ENCODE results near the gene TMIGD1. TPM values are rescaled to one million over a fixed set of nuclear protein-coding genes. Genes with fewer than 3 reads are reported as not detected.

The TMIGD1 gene
- polyA plus RNA-seq, 1 donor (not counting 4 experiments of a cell fraction or from before 2014, with no cell fraction given) = not detected

DNA sequence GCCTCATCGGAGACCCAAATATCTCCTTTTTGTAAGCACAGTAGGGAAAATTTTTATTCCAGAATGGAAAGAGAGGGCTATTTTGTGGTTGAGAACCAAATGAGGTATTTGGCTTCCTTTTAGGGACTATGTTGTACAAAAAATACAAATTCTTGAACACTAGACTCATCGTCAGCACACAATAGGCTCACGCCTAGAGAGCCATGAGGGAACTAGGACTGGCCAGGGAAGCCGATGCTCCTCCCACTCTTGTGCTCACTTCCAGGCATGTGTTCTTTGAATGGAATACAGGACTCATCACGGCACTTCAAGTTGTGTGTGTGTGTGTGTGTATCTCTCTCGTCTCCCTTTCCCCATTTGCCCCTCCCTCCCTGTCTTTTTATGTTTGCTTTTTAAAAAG is 24.3 kb downstream of the TMIGD1 start:
- Histone ChIP-seq H3K36me3 (ENCODE audit: control insufficient read depth in 2 of 2, extremely low read depth in 1 of 2, insufficient read depth in 2 of 2, low read length in 2 of 2) (no peaks in the 10 kb centered on the region), H3K27me3 (ENCODE audit: control insufficient read depth, extremely low read depth, insufficient read depth, low read length) (peaks cover 13% of the 10 kb centered on the region), H3K9me1 (ENCODE audit: control insufficient read depth, extremely low read depth, insufficient read depth, low read length) (no peaks in the 10 kb centered on the region), H3K4me2 (ENCODE audit: control insufficient read depth, extremely low read depth, insufficient read depth, low read depth, low read length) (no peak overlapping the region), H3K79me2 (ENCODE audit: control insufficient read depth, insufficient read depth, low read length) (no peaks in the 10 kb centered on the region), H3K27ac (ENCODE audit: control insufficient read depth, insufficient read depth, low read length) (no peak overlapping the region), H3K4me1 (ENCODE audit: control insufficient read depth, extremely low read depth, insufficient read depth, low read length) (no peaks in the 10 kb centered on the region), H4K20me1 (ENCODE audit: control insufficient read depth, extremely low read depth, insufficient read depth, low read length) (no peaks in the 10 kb centered on the region), H2AFZ (ENCODE audit: control insufficient read depth, low read length) (no peak overlapping the region), H3K9me3 (ENCODE audit: control insufficient read depth, low read depth, low read length) (no peaks in the 10 kb centered on the region), H3K4me3 (ENCODE audit: control insufficient read depth in 2 of 3, extremely low read depth in 1 of 3, insufficient read depth in 2 of 3, low read depth in 1 of 3, low read length in 3 of 3) (no peak overlapping the region), H3K9ac (ENCODE audit: control insufficient read depth, extremely low read depth, insufficient read depth, low read length) (no peak overlapping the region)
- no peak for DNase-seq (ENCODE audit: low read depth, low spot score)
- FAIRE-seq = no peak
- TF ChIP-seq EZH2 (IDR thresholded peaks at IDR 0.05; ENCODE audit: low read length) (no peak), CTCF (optimal IDR thresholded peaks at IDR 0.05 in 1 of 3, IDR thresholded peaks at IDR 0.05 in 1 of 3, conservative IDR thresholded peaks at IDR 0.05 in 1 of 3; ENCODE audit: extremely low read depth in 1 of 3, insufficient read depth in 2 of 3, low read length in 3 of 3) (no peak)
- dilution Hi-C loops (cut with MboI; ENCODE audit: extremely low pct_ligation_motif_present, low sequenced_read_pairs) = no loop called here

DNA sequence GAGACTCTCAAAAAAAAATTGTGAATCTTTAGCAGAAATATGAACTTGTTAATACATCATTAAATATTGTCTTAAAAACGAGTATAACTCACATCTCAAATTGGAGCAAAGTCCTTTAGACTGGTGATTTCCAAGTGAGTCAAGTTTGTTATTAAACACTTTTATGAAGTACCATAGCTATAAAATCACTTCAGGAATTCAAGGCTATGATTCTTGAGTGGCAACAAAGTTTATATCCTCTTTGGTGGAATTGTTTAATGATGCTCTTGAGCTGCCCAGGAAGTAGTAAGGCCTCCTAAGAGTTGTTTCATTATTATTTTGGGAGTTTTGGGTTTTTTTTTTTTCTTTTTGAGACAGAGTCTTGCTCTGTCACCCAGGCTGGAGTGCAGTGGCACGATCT is 25.5 kb downstream of the TMIGD1 start:
- Histone ChIP-seq H3K9me1 (ENCODE audit: control insufficient read depth, extremely low read depth, insufficient read depth, low read length) (no peaks in the 10 kb centered on the region), H3K4me1 (ENCODE audit: control insufficient read depth, extremely low read depth, insufficient read depth, low read length) (no peaks in the 10 kb centered on the region), H2AFZ (ENCODE audit: control insufficient read depth, low read length) (no peak overlapping the region), H3K9me3 (ENCODE audit: control insufficient read depth, low read depth, low read length) (no peaks in the 10 kb centered on the region), H3K4me3 (ENCODE audit: control insufficient read depth in 2 of 3, extremely low read depth in 1 of 3, insufficient read depth in 2 of 3, low read depth in 1 of 3, low read length in 3 of 3) (no peak overlapping the region), H3K9ac (ENCODE audit: control insufficient read depth, extremely low read depth, insufficient read depth, low read length) (no peak overlapping the region), H3K27ac (ENCODE audit: control insufficient read depth, insufficient read depth, low read length) (no peak overlapping the region), H3K36me3 (ENCODE audit: control insufficient read depth in 2 of 2, extremely low read depth in 1 of 2, insufficient read depth in 2 of 2, low read length in 2 of 2) (no peaks in the 10 kb centered on the region), H3K79me2 (ENCODE audit: control insufficient read depth, insufficient read depth, low read length) (no peaks in the 10 kb centered on the region), H3K4me2 (ENCODE audit: control insufficient read depth, extremely low read depth, insufficient read depth, low read depth, low read length) (no peak overlapping the region), H4K20me1 (ENCODE audit: control insufficient read depth, extremely low read depth, insufficient read depth, low read length) (no peaks in the 10 kb centered on the region), H3K27me3 (ENCODE audit: control insufficient read depth, extremely low read depth, insufficient read depth, low read length) (peaks cover 13% of the 10 kb centered on the region)
- dilution Hi-C loops (cut with MboI; ENCODE audit: extremely low pct_ligation_motif_present, low sequenced_read_pairs) = no loop called here
- no peak for DNase-seq (ENCODE audit: low read depth, low spot score)
- TF ChIP-seq EZH2 (IDR thresholded peaks at IDR 0.05; ENCODE audit: low read length) (no peak), CTCF (optimal IDR thresholded peaks at IDR 0.05 in 1 of 3, IDR thresholded peaks at IDR 0.05 in 1 of 3, conservative IDR thresholded peaks at IDR 0.05 in 1 of 3; ENCODE audit: extremely low read depth in 1 of 3, insufficient read depth in 2 of 3, low read length in 3 of 3) (no peak)
- FAIRE-seq = no peak

Measured in keratinocyte (primary cell).